Left lung (tissue), 10 donors: ENCODE results near the gene LSM3. TPM values are rescaled to one million over a fixed set of nuclear protein-coding genes. Genes with fewer than 3 reads are reported as not detected.

Source experiments
- ATAC-seq: fragments of 200-7000 bp; cut with Tn5 transposase; one replicate; pipeline ENCODE4 v1.9.1; 2020; ENCODE audit warnings: moderate library complexity
- DNase-seq, 4 donors: peaks; one replicate each; pipeline ENCODE4 v3.0.0-alpha.2; 2013 to 2020
- H3K27ac ChIP-seq, 2 donors: fragments of 200-600 bp; sonication (generic) in 1 of 2; one replicate each; pipeline versions ENCODE4 v1.5.0 to v1.8.0; 2020 to 2021
- H3K27me3 ChIP-seq, 2 donors: fragments of 200-600 bp; sonication (generic) in 1 of 2; one replicate each; pipeline versions ENCODE4 v1.5.0 to v1.8.0; 2020 to 2021
- H3K36me3 ChIP-seq, 2 donors: fragments of 200-600 bp; sonication (generic) in 1 of 2; one replicate each; pipeline versions ENCODE4 v1.5.0 to v1.8.0; 2020 to 2021
- H3K4me1 ChIP-seq, 2 donors: fragments of 200-600 bp; one replicate each; pipeline ENCODE4 v1.8.0; 2021
- H3K4me3 ChIP-seq, 2 donors: fragments of 200-600 bp; sonication (generic) in 1 of 2; one replicate each; pipeline versions ENCODE4 v1.5.0 to v1.8.0; 2020 to 2021; ENCODE audit warnings: mild to moderate bottlenecking in 1 of 2
- H3K9me3 ChIP-seq, 2 donors: fragments of 200-600 bp; sonication (generic) in 1 of 2; one replicate each; pipeline versions ENCODE4 v1.5.0 to v1.8.0; 2020 to 2021
- CTCF ChIP-seq, 2 donors: fragments of 200-600 bp; sonication (generic) in 1 of 2; IDR thresholded peaks; one replicate each; pipeline versions ENCODE4 v1.5.0 to v1.8.0; 2021; ENCODE audit warnings: antibody characterized with exemption in 2 of 2
- intact Hi-C, 2 donors: fragments of 100-400 bp; cut with DNase I; formaldehyde crosslinking; loops; one replicate each; pipeline versions ENCODE4 v1.11.2 to v1.14.2; 2022
- polyA plus RNA-seq, 6 donors: library from polyadenylated mRNA; unstranded; fragments of 120-200 nt; gene quantifications; one replicate each; pipeline ENCODE4 v1.2.1, GENCODE V29; 2013; ENCODE audit not compliant: insufficient read length in 6 of 6
- total RNA-seq, 2 donors: library from RNA; stranded (reverse); fragmentation: NEBNext Ultra II Directional; extraction: Animal tissue kit (Norgen Biotek cat#: 25700); gene quantifications; one replicate each; pipeline ENCODE4 v1.2.1, GENCODE V29; 2021
- donor health status: DM: no; HTN: yes; CAD: no.
- donor health status: DM: no; HTN: no; CAD: no.

The LSM3 gene
- total and polyA plus RNA-seq, 8 donors = 10.6 to 16.5 (median 15.2) TPM

GRCh38 chr3:14169871-14170270 is 8.7 kb upstream of the LSM3 start:
- Histone ChIP-seq H3K4me3 (no peak overlapping the region), H3K27me3 (no peaks in the 10 kb centered on the region), H3K36me3 (peaks cover 0 to 79% of the 10 kb centered on the region in 2 donors), H3K27ac (no peak overlapping the region), H3K4me1 (no peaks in the 10 kb centered on the region), H3K9me3 (no peaks in the 10 kb centered on the region)
- ATAC-seq (no peak), DNase-seq (no peak)
- intact Hi-C loops = no loop called here
- no peak for TF ChIP-seq CTCF (IDR thresholded peaks at IDR 0.05)

- Histone ChIP-seq H3K27ac (no peak overlapping the region), H3K9me3 (no peaks in the 10 kb centered on the region), H3K4me1 (peaks cover 0 to 7% of the 10 kb centered on the region in 2 donors), H3K4me3 (no peak overlapping the region), H3K36me3 (peaks cover 0 to 72% of the 10 kb centered on the region in 2 donors), H3K27me3 (no peaks in the 10 kb centered on the region)
- no peak for TF ChIP-seq CTCF (IDR thresholded peaks at IDR 0.05)
- DNase-seq (no peak), ATAC-seq (no peak)
- intact Hi-C loops = no loop called here
These were observed 8.0 kb upstream of the LSM3 start for GRCh38 chr3:14170531-14171159.

- peaks cover 7 to 25% of the 10 kb centered on the region in 2 donors for H3K4me1 ChIP-seq
- no peak for ATAC-seq
- H3K4me3 ChIP-seq = no peak overlapping the region
- H3K27me3 ChIP-seq = no peaks in the 10 kb centered on the region
- intact Hi-C loops = no loop called here
- peaks cover 0 to 53% of the 10 kb centered on the region in 2 donors for H3K36me3 ChIP-seq
- H3K27ac ChIP-seq = no peak overlapping the region
- no peaks in the 10 kb centered on the region for H3K9me3 ChIP-seq
- DNase-seq = no peak
- no peak for TF ChIP-seq CTCF (IDR thresholded peaks at IDR 0.05)
These were observed 6.1 kb upstream of the LSM3 start for GRCh38 chr3:14172496-14172895.

- H3K9me3 ChIP-seq = no peaks in the 10 kb centered on the region
- intact Hi-C loops = no loop called here
- no peaks in the 10 kb centered on the region for H3K27me3 ChIP-seq
- DNase-seq (no peak), ATAC-seq (no peak)
- H3K4me1 ChIP-seq = peaks cover 10 to 36% of the 10 kb centered on the region in 2 donors
- TF ChIP-seq CTCF (IDR thresholded peaks at IDR 0.05) = no peak
- no peak overlapping the region for H3K27ac ChIP-seq
- no peak overlapping the region for H3K4me3 ChIP-seq
- H3K36me3 ChIP-seq = peaks cover 0 to 33% of the 10 kb centered on the region in 2 donors
These were observed 4.1 kb upstream of the LSM3 start for GRCh38 chr3:14174483-14174882.

- intact Hi-C loops = no loop called here
- no peak for ATAC-seq
These were observed 3.1 kb upstream of the LSM3 start for GRCh38 chr3:14175383-14176037.

More at GRCh38 chr3:14175383-14176037, 3.1 kb upstream of the LSM3 start:
- DNase-seq = no peak
- no peak for TF ChIP-seq CTCF (IDR thresholded peaks at IDR 0.05)
- no peak overlapping the region for H3K4me3 ChIP-seq
- H3K4me1 ChIP-seq = peaks cover 10 to 42% of the 10 kb centered on the region in 2 donors
- H3K27ac ChIP-seq = no peak overlapping the region
- peaks cover 0 to 23% of the 10 kb centered on the region in 2 donors for H3K36me3 ChIP-seq
- H3K9me3 ChIP-seq = no peaks in the 10 kb centered on the region
- H3K27me3 ChIP-seq = no peaks in the 10 kb centered on the region
